Stimulated activated CD8-positive, alpha-beta memory T cell treated with anti-CD3 and anti-CD28 coated beads, Interleukin-2, amount 100 ng/mL, for 1 hour (primary cell): ENCODE results near the gene CAMK2G.
A peak's percentile ranks its signal among the peaks of the same experiment; 100 is the strongest.
"Not testable (repeated sequence)": the region's sequence is repeated elsewhere in the genome, so short reads cannot be mapped to it uniquely, and the experiment has no call there.

Source experiments
- DNase-seq, 2 donors: peaks; one replicate each; pipeline ENCODE4 v3.0.0-alpha.2; 2020; ENCODE audit warnings: low read depth in 2 of 2

The CAMK2G gene

DNA sequence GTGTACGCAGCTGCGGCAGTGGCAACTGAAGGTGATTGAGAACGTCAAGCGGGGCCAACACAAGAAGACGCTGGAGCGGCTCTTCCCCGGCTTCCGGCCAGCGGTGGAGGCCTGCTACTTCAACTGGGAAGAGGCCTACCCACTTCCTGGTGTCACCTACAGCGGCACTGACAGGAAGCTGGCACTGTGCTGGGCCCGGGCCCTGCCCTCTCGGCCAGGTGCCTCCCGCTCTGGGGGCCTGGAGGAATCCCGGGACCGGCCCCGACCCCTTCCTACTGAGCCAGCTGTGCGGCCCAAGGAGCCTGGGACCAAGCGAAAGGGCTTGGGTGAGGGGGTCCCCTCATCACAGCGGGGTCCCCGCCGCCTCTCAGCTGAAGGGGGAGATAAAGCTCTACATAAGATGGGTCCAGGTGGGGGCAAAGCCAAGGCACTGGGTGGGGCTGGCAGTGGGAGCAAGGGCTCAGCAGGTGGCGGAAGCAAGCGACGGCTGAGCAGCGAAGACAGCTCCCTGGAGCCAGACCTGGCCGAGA is 82.4 kb downstream of the CAMK2G start:
- DNase-seq = no peak

DNA sequence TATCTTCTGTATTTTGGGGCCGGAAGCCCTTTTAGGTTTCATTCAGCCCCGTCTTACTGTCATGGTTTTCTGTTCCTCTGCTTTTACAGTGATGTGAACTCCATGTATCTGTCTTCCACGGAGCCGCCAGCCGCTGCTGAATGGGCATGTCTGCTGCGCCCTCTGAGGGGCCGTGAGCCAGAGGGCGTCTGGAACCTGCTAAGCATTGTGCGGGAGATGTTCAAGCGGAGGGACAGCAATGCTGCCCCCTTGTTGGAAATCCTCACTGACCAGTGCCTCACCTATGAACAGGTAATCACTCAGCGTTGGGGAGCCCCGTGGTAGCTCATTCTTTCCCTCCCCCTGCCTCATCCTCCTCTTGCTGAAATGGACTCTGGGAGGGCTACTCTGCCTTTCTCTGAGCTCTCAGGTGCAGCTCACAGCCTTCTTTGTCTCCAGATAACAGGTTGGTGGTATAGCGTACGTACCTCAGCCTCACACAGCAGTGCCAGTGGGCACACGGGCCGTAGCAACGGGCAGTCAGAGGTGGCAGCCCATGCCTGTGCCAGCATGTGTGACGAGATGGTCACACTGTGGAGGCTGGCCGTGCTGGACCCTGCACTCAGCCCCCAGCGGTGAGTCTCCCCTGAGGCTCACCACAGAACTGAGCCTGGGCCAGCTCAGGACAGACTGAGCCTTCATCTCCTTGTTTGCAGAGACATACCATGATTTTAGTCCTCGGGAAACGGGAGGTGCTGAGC is 83.3 kb downstream of the CAMK2G start:
- DNase-seq = no peak

DNA sequence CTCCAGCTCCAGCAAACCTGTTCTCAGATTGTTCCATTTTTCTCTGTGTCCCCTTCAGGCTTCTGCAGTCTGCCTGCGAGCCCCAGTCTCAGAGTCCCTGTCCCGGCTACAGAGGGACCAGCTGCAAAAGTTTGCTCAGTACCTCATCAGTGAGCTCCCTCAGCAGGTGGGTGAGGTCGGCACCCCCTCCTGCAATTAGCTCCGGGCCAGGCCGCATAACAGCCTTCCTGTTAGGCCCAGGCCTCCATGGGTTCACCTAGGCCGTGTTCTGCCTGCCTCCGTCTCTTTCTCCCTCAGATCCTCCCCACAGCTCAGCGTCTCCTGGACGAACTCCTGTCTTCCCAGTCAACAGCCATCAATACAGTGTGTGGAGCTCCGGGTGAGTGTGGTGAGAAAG is 84.7 kb downstream of the CAMK2G start:
- DNase-seq = no peak

DNA sequence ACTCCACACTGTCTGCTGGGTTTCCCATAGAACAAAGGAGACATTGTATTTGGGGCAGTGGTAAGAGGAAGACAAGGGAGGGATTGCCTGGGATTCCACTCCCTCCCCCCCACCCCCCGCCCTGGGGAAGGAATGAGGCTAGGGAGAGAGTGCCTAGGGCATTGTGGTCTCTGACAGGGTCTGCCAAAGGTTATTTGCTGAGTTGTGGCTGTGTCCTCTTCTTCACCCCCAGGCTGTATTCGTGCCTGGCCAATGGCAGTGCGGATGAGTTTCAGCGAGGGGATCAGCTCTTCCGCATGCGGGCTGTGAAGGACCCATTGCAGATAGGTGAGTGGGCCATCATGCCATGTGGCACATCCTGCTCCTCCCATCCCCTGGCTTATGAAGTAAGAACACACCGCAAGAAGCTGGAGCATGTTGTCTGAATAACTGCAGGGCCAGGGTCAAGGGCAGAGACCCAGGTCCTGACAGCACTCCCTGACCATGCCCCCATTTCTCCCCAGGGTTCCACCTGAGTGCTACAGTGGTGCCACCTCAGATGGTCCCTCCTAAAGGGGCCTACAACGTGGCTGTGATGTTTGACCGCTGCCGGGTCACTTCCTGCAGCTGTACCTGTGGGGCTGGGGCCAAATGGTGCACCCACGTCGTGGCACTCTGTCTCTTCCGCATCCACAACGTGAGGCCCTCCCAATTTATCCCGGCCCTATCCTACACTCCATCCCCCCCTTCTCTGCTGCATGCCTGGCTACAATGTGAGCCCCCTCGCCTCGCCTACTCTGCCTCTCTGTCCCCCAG is 85.3 kb downstream of the CAMK2G start:
- DNase-seq = no peak

DNA sequence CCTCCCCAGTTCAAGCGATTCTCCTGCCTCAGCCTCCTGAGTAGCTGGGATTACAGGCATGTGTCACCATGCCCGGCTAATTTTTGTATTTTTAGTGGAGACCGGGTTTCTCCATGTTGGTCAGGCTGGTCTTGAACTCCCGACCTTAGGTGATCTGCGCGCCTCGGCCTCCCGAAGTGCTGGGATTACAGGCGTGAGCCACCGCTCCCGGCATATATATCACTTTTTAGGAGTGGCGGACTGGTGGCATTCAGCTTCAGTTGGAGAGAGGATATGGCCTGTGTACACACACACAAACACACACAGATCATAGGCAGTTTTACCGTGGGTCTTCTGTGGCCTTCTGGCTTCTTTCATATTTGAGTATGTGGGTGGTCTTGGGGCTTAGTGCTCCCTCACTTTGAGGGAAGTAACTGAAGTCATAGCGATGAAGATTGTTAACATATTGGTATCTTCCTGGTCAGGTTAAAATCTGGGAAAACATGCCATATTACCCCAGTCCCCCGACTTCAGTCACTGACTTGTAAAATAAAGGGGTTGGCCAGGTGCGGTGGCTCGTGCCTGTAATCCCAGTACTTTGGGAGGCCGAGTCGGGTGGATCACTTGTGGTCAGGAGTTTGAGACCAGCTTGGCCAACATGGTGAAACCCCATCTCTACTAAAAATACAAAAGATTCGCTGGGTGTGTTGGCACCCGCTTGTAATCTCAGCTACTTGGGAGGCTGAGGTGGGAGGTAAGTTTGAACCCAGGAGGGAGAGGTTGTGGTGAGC is 87.1 kb downstream of the CAMK2G start:
- DNase-seq = not testable (repeated sequence)

DNA sequence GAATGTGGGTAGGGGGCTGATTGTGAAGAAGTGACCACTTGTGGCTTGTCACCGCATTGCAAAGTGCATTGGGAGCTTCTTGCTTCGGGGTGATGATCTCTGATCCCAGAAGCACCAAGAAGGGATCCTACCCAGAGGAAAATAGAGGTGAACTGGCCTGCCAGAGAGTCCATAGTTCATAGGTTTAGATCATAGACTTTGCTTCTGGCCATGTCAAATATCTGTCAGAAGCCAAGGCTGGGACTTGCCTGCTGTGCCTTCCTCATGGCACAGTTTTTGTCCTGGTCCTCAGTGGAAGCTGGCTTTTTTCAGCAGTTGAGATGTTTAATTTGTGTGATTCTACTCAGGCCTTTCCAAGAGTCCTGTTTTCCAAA is 87.9 kb downstream of the CAMK2G start:
- no peak for DNase-seq

DNA sequence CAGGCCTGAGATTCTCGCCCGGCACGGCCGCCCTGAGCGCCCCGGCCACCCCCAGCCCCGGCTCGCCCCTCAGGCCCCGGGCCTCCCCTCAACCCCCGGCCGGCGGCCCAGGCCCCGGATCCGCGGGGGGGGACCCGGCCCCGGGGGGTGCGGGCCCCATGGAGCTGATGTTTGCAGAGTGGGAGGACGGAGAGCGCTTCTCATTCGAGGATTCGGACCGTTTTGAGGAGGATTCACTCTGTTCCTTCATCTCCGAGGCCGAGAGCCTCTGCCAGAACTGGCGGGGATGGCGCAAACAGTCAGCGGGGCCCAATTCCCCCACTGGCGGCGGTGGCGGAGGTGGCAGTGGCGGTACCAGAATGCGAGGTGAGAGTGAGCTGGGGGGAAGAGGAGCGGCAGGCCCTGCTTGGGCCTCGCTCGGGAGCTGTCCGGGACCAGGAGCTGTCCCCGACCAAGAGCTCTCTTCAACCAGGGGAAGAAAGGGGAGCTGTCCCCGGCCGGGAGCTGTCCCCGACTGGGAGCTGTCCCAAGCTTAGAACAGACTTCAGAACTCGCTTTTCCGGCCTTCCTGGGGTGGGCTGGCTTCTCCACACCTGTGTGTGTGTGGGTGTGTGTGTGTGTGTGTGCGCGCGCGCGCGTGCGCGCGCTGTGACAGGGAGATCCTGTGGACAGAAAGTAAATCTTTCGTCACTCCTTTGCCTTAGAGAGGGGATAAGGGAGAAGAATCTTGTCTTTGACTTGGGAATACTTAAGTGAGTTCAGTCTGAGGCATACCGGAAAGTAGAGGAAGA is 88.4 kb downstream of the CAMK2G start:
- DNase-seq = no peak

DNA sequence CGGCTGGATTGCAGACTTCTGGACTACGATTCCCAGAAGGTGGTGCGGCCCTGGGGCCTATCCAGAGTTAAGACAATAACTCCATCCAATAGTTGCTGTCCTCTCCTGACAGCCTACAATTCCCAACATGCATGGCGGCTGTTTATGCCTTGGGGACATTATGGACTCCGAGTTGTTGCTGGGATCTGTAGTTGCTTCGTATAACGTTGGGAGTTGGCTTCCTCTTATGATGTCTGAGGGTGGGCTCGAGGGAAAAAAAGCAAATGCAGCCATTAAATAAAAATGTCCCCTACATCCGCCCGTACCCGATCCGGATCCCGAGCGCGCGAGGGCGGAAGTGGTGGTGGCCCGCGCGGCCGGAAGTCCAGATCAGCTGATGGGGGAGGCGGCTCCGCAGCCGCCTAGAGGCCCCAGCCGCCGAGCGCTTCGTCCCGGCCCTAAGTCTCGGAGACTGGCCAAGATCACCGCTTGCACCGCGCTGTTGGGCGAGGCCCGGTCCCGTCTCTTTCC is 89.1 kb downstream of the CAMK2G start, which contains the start of gene ZSWIM8:
TSS of gene ZSWIM8 (plus strand) at position 396 of the 510 bp plus-strand sequence. CDS start 273 bp downstream, outside the sequence.
- DNase-seq = peak; percentile 66 to 74

DNA sequence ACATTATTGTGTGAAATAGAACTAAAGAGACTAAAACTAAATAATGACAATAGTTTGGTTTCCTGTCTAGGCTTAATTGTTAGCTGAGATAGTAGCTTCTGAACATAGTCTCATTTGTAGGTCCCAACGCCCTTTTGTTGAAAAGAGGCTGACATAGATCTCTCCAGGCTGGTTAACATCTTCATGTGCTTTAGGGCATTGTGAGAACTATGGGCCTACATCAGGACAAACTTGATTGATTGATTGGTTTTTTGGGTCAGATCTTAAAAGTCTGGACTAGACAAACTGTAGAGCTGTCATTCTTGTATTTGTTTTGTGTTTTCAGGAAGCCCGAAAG is 91.6 kb downstream of the CAMK2G start:
- no peak for DNase-seq

DNA sequence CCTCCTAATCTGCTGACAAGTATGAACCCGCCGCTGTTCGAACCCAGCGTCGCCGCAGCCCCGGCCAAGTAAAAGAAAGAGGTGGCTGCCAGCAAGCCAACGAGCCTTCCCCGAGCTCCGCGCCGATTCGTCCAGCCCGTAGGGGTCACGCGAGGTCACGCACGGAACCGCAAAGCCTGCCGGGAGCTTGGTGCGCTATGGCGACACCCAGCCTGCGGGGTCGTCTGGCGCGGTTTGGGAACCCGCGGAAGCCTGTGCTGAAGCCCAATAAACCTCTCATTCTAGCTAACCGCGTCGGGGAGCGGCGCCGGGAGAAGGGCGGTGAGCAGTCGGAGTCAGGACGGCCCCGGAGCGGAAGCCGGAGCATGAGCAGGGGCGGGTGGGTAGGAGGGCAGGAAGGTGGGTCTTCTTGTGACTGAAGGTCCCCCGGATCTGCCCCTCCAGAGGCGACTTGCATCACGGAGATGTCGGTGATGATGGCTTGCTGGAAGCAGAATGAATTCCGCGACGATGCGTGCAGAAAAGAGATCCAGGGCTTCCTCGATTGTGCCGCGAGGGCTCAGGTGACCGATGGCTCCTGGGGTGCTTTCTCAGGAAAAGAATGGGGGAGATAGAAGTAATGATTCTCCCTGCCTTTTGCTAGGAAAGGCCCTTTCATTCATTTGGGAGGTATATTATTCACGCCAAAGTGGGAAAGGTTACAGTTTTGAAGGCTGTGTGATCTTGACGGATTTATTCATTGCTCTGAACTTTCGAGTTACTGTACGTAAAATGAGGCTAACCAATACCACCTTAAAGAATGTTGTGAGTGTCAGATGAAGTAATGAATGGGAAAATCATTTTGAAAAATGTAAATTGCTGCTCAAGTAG is 92.2 kb downstream of the CAMK2G start, which contains the start of gene CHCHD1:
TSS of gene CHCHD1 (plus strand) at position 170 of the 870 bp plus-strand sequence. CDS start at position 198, 28 bp downstream.
- DNase-seq = peak; percentile 76 to 81

DNA sequence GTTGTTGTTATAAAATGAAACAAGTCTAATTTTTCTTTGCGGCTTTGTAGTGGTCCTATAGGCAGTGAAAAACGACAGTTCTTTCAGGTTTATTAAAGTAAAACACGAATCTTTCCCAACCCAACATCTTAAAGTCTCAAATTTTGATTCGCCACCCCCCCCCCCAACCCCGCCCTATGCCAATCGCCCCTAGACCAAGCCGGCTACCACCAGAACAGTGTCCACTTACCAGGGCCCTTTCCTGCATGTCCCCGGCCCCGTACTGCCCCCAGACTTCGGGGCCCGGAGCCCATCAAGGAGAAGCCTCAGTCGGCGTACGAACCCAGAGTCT is 92.8 kb downstream of the CAMK2G start:
- no peak for DNase-seq

DNA sequence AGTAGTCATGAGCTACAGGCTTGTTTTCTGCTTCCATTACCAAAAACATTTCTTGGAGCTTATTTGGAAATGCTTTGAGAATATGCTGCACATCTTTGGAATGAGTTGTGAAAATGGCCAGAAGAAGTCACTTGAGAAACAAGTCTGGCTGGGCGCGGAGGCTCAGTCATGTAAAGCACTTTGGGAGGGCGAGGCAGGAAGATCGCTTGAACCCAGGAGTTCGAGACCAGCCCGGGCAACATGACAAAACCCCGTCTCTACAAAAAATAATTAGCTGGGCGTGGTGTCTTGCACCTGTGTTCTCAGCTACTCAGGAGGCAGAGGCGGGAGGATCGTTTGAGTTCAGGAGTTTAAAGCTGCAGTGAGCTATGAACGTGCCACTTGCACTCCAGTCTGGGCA is 93.4 kb downstream of the CAMK2G start:
- DNase-seq = no peak

DNA sequence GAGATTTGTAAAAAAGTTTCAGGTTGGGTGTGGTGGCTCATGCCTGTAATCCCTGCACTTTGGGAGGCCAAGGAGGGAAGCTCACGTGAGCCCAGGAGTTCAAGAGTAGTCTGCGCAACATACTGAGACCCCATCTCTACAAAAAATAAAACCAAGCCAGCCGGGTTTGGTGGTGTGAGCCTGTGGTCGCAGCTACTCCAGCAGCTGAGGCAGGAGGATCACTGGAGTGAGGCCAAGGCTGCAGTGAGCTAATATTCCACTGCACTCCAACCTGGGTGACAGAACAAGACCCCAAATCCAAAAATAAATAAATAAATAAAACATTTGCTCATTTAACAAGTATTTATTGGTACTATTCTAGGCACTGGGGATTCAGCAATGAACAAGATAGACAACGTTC is 94.1 kb downstream of the CAMK2G start:
- DNase-seq = no peak

DNA sequence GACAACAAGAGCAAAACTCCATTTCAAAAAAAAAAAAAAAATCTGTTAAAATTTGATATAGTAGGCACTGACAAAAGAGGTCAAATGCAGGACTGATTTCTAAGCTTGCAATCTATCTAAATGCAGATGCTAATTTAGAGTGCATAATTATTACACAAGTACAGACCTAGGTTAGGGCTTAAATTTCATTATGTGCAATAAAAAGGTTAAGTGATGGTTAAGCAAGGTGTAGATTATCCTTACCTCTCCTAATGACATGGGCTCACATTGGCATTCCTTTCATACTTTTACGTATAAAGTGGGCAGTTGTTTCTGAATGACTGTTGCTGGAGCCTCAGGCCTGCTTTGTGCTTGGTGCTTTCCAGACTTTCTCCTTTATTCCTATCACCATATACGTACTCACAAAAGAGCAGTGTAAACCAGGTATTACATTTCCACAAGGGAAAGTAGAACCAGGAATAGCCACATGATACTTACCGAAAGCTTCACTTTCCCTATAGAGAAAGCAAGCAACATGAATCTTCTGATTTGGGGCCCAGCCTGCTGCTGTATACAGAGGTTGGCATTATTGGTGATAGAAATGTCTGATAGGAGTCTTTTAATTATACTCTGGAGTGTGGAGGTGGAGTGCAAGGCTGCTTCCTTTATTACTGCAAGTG is 94.7 kb downstream of the CAMK2G start:
- DNase-seq = no peak

DNA sequence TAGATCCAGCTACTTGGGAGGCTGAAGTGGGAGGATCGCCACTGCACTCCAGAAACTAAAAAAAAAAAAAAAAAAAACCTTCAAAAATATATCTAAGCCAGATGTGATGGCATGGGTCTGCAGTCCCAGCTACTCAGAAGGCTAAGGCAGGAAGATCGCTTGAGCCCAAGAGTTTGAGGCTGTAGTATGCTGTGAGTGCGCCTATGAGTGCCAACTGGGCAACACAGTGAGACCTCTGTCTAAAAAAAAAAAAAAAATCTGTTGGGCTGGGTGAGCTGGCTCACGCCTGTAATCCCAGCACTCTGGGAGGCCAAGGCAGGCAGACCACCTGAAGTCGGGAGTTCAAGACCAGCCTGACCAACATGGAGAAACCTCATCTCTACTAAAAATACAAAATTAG is 95.3 kb downstream of the CAMK2G start:
- no peak for DNase-seq

DNA sequence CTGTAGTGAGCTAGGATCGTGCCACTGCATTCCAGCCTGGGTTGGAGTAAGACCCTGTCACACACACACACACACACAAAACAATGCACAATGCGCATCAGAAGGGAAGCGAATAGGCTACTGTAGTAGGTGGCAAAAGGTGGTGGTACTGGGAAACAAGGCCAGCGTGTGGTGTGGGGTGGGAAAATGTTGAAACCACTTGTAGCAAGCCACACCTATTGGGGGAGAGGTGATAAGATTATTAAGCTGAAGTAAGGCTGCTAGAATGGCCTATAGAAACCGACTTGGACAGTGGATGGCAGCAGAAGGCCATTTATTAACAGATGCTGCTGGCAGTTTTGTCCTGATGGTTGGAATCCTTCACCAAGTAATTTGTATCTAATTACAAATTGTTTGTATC is 99.7 kb downstream of the CAMK2G start:
- no peak for DNase-seq

DNA sequence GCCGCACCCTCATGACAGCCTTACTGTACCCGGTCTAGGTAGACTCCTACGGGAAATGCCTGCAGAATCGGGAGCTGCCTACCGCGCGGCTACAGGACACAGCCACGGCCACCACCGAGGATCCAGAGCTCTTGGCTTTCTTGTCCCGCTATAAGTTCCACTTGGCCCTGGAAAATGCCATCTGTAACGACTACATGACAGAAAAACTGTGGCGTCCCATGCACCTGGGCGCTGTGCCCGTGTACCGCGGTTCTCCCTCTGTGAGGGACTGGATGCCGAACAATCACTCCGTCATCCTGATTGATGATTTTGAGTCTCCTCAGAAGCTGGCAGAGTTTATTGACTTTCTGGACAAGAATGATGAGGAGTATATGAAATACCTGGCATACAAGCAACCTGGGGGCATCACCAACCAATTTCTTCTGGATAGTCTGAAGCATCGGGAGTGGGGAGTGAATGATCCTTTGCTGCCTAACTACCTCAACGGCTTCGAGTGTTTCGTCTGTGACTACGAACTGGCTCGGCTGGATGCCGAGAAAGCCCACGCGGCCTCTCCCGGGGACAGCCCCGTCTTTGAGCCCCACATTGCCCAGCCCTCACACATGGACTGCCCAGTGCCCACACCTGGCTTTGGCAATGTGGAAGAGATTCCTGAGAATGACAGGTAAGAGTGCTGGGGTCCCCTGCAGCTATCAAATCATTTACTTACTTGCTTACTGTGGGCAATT is 101.0 kb downstream of the CAMK2G start:
- DNase-seq = no peak

DNA sequence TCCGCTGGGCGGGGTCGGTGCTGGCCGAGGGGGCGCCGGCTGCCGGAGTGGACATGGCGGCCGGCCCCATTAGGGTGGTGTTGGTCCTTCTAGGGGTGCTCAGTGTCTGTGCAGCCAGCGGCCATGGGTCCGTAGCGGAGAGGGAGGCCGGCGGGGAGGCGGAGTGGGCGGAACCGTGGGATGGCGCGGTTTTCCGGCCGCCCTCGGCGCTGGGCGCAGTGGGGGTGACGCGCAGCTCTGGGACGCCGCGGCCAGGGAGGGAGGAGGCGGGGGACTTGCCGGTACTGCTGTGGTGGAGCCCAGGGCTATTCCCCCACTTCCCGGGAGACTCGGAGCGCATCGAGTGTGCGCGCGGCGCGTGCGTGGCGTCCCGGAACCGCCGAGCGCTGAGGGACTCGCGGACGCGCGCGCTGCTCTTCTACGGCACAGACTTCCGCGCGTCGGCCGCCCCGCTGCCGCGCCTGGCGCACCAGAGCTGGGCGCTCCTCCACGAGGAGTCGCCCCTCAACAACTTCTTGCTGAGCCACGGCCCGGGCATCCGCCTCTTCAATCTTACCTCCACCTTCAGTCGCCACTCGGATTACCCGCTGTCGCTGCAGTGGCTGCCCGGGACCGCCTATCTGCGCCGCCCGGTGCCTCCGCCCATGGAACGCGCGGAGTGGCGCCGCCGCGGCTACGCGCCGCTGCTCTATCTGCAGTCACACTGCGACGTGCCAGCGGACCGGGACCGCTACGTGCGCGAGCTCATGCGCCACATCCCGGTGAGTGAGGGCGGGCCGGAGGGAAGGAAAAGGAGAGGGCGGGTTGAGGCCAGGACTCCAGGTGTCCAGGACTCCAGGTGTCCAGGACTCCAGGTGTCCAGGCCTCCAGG is 101.8 kb downstream of the CAMK2G start:
- DNase-seq = peak; percentile 49 to 65
